ENCODE results near the gene TMEM259. TPM values are rescaled to one million over a fixed set of nuclear protein-coding genes. Genes with fewer than 3 reads are reported as not detected.

The TMEM259 gene
- total RNA-seq, 2 donors from 2014 or later = 216 to 377 TPM

GRCh38 chr19:1042689-1043511, 22.0 kb upstream of the TMEM259 start:
- WGBS = 73% methylated on average over 23 of the region's 23 CpGs
- no peaks in the 10 kb centered on the region for H3K9me3 ChIP-seq
- H3K27ac ChIP-seq = no peak overlapping the region
- H3K4me1 ChIP-seq (replicated peaks) = peaks cover 3% of the 10 kb centered on the region
- no peak overlapping the region for H3K4me3 ChIP-seq
- H3K36me3 ChIP-seq = no peaks in the 10 kb centered on the region
- intact Hi-C loops (cut with DNase I) = no loop called here
- DNase-seq (ENCODE audit: low spot score) = no peak
- no peak for TF ChIP-seq POLR2A (IDR thresholded peaks at IDR 0.05)
- no peak for TF ChIP-seq CTCF (IDR thresholded peaks at IDR 0.05)
- TF ChIP-seq POLR2AphosphoS5 (IDR thresholded peaks at IDR 0.05) = no peak
- H3K27me3 ChIP-seq (replicated peaks; ENCODE audit: insufficient read depth) = no peaks in the 10 kb centered on the region

- no peak overlapping the region for H3K4me3 ChIP-seq
- WGBS = 84% methylated on average over 25 of the region's 43 CpGs
- no peaks in the 10 kb centered on the region for H3K27me3 ChIP-seq (replicated peaks; ENCODE audit: insufficient read depth)
- no peaks in the 10 kb centered on the region for H3K9me3 ChIP-seq
- H3K4me1 ChIP-seq (replicated peaks) = peaks cover 3% of the 10 kb centered on the region
- no peak for TF ChIP-seq POLR2A (IDR thresholded peaks at IDR 0.05)
- intact Hi-C loops (cut with DNase I) = no loop called here
- no peak overlapping the region for H3K27ac ChIP-seq
- DNase-seq (ENCODE audit: low spot score) = no peak
- H3K36me3 ChIP-seq = no peaks in the 10 kb centered on the region
Observed at GRCh38 chr19:1041835-1042685, 21.1 kb upstream of the TMEM259 start.

- H3K27me3 ChIP-seq (replicated peaks; ENCODE audit: insufficient read depth) = no peaks in the 10 kb centered on the region
- WGBS = 42% methylated on average over 26 of the region's 26 CpGs
- peaks cover 3% of the 10 kb centered on the region for H3K4me1 ChIP-seq (replicated peaks)
- peak overlapping the region; percentile 28 to 43 for H3K4me3 ChIP-seq
- DNase-seq (ENCODE audit: low spot score) = no peak
- intact Hi-C loops (cut with DNase I) = no loop called here
- H3K36me3 ChIP-seq = no peaks in the 10 kb centered on the region
- no peak for TF ChIP-seq POLR2AphosphoS5 (IDR thresholded peaks at IDR 0.05)
- no peak for TF ChIP-seq POLR2A (IDR thresholded peaks at IDR 0.05)
- no peak for TF ChIP-seq CTCF (IDR thresholded peaks at IDR 0.05)
- no peaks in the 10 kb centered on the region for H3K9me3 ChIP-seq
- H3K27ac ChIP-seq = no peak overlapping the region
Observed at GRCh38 chr19:1041272-1041834, 20.4 kb upstream of the TMEM259 start.

- peak; percentile 91 for DNase-seq (ENCODE audit: low spot score)
- Histone ChIP-seq H3K27me3 (replicated peaks; ENCODE audit: insufficient read depth) (no peaks in the 10 kb centered on the region), H3K4me1 (replicated peaks) (peaks cover 3% of the 10 kb centered on the region), H3K4me3 (peak overlapping the region; percentile 28 to 43), H3K36me3 (no peaks in the 10 kb centered on the region), H3K9me3 (no peaks in the 10 kb centered on the region), H3K27ac (peak overlapping the region in 1 of 2 donors; percentile 6)
- 4% methylated on average over 27 of the region's 27 CpGs for WGBS
- intact Hi-C loops (cut with DNase I) = no loop called here
- TF ChIP-seq POLR2A (IDR thresholded peaks at IDR 0.05) = no peak
- peak; percentile 81 for TF ChIP-seq POLR2AphosphoS5 (IDR thresholded peaks at IDR 0.05)
Observed at GRCh38 chr19:1040476-1041271, 19.8 kb upstream of the TMEM259 start.

- peak; percentile 98 for DNase-seq (ENCODE audit: low spot score)
- under 1% methylated on average over 50 of the region's 56 CpGs for WGBS
- TF ChIP-seq POLR2A (IDR thresholded peaks at IDR 0.05) (peak; percentile 76), POLR2AphosphoS5 (IDR thresholded peaks at IDR 0.05) (peak; percentile 99), CTCF (IDR thresholded peaks at IDR 0.05) (peak in 2 of 4 experiments; percentile 34 to 41)
- no peaks in the 10 kb centered on the region for H3K27me3 ChIP-seq (replicated peaks; ENCODE audit: insufficient read depth)
- peak within 1 kb of the TSS in 1 of 2 donors; percentile 6 for H3K27ac ChIP-seq
- H3K9me3 ChIP-seq = no peaks in the 10 kb centered on the region
- H3K4me3 ChIP-seq = peak within 1 kb of the TSS; percentile 28 to 43
- intact Hi-C loops (cut with DNase I) = loop anchor here (10.0 kb wide), 1 partner anchor 205 kb away; the partner anchor contains the start of genes ATP5F1D and MIDN
- H3K36me3 ChIP-seq = no peaks in the 10 kb centered on the region
- H3K4me1 ChIP-seq (replicated peaks) = peaks cover 3% of the 10 kb centered on the region
Observed at GRCh38 chr19:1039646-1040475, 18.9 kb upstream of the TMEM259 start, which contains the start of gene ABCA7. Gene ABCA7, plus strand, starts transcription at chr19:1040107. Its CDS starts 1,255 bp downstream, at chr19:1041362.
